T-cell (primary cell): ENCODE measurements around the gene SYNDIG1. TPM values are rescaled to one million over a fixed set of nuclear protein-coding genes. Genes with fewer than 3 reads are reported as not detected.

Source experiments
- ATAC-seq, 4 experiments: fragments of 200-7000 bp in 3 of 4; fragments of 150-1000 bp in 1 of 4; cut with Tn5 transposase; replicated peaks in 1 of 4; 1 replicate in 3 of 4; 2 replicates in 1 of 4; pipeline ENCODE4 v1.10.0; 2021; ENCODE audit warnings: moderate library complexity in 3 of 4, mild to moderate bottlenecking in 2 of 4, moderate number of reproducible peaks in 1 of 4
- CTCF ChIA-PET, 2 donors: fragments of 300-600 bp; sonication (Branson Sonifier 250); formaldehyde crosslinking; loops; one replicate each; lab custom pipeline; 2022; ENCODE audit warnings: antibody characterized with exemption in 2 of 2; lab: Charles Lee
- POLR2A ChIA-PET, 2 donors: fragments of 300-600 bp; sonication (Branson Sonifier 250); formaldehyde crosslinking; loops; one replicate each; lab custom pipeline; 2022; ENCODE audit warnings: antibody characterized with exemption in 2 of 2; lab: Charles Lee
- DNase-seq, 35 experiments: peaks; one replicate each; pipeline versions ENCODE4 v3.0.0 to v3.0.0-alpha.2; 2013 to 2023
- H3K27ac ChIP-seq: one replicate; pipeline ENCODE4 v1.5.1; 2013; ENCODE audit warnings: low read length
- H3K27me3 ChIP-seq, 2 experiments: replicated peaks in 1 of 2; 1 replicate in 1 of 2; 2 replicates in 1 of 2; pipeline versions ENCODE4 v1.6.1 to v1.7.0; 2013; ENCODE audit warnings: low read length in 1 of 2, mixed read lengths in 1 of 2; ENCODE audit not compliant: control insufficient read depth in 2 of 2, insufficient read depth in 2 of 2; ENCODE audit errors: extremely low read depth in 1 of 2
- H3K36me3 ChIP-seq, 2 donors: 1 replicate in 1 of 2; 2 replicates in 1 of 2; pipeline versions ENCODE4 v1.6.1 to v1.7.0; 2013; ENCODE audit warnings: low read length in 1 of 2; ENCODE audit not compliant: control insufficient read depth in 2 of 2, insufficient read depth in 1 of 2; ENCODE audit errors: extremely low read depth in 1 of 2
- H3K4me1 ChIP-seq, 2 experiments: 1 replicate in 1 of 2; 2 replicates in 1 of 2; pipeline versions ENCODE4 v1.6.1 to v1.7.0; 2013; ENCODE audit warnings: low read length in 2 of 2, mixed read lengths in 1 of 2; ENCODE audit not compliant: insufficient read depth in 2 of 2, control insufficient read depth in 1 of 2; ENCODE audit errors: extremely low read depth in 1 of 2
- H3K4me3 ChIP-seq, 2 donors: 1 replicate in 1 of 2; 2 replicates in 1 of 2; pipeline versions ENCODE4 v1.5.1 to v1.7.0; 2013; ENCODE audit warnings: mild to moderate bottlenecking in 2 of 2, low read length in 1 of 2, moderate library complexity in 1 of 2; ENCODE audit not compliant: control insufficient read depth in 1 of 2; ENCODE audit errors: extremely low read depth in 1 of 2
- H3K9me3 ChIP-seq: 2 replicates; pipeline ENCODE4 v1.7.0; 2013
- H3K27ac Mint-ChIP-seq, 2 donors: one replicate each; pipeline ENCODE4 v1.8.0; 2020 to 2021; ENCODE audit warnings: mild to moderate bottlenecking in 2 of 2, mixed read lengths in 2 of 2
- H3K27me3 Mint-ChIP-seq, 2 donors: one replicate each; pipeline ENCODE4 v1.8.0; 2021 to 2022; ENCODE audit warnings: mixed read lengths in 2 of 2
- H3K36me3 Mint-ChIP-seq: one replicate; pipeline ENCODE4 v1.8.0; 2021; ENCODE audit warnings: mixed read lengths
- H3K4me1 Mint-ChIP-seq, 3 donors: one replicate each; pipeline ENCODE4 v1.8.0; 2020 to 2022; ENCODE audit warnings: mixed read lengths in 3 of 3, mild to moderate bottlenecking in 1 of 3
- H3K4me3 Mint-ChIP-seq, 3 donors: one replicate each; pipeline ENCODE4 v1.8.0; 2020 to 2022; ENCODE audit warnings: mild to moderate bottlenecking in 3 of 3, mixed read lengths in 3 of 3, moderate library complexity in 3 of 3
- H3K9me3 Mint-ChIP-seq, 3 donors: one replicate each; pipeline ENCODE4 v1.8.0; 2020 to 2022; ENCODE audit warnings: mixed read lengths in 3 of 3
- WGBS: methylation state at CpG from one replicate; pipeline ENCODE4 v1.1.5; 2013; ENCODE audit warnings: missing lambda C conversion rate; ENCODE audit not compliant: insufficient coverage; 5-methylcytosine and 5-hydroxymethylcytosine counted together
- total RNA-seq, 35 experiments: library from RNA in 6 of 35; stranded (reverse) in 6 of 35; fragments of 120-200 nt in 1 of 35; gene quantifications; one replicate each; pipeline versions ENCODE4 v1.2.1 to v1.2.4 and lab custom pipeline; 2013 to 2026

SYNDIG1 gene
- total RNA-seq, 5 donors from 2014 or later (not counting 1 experiment from before 2014, with no cell fraction given) = not detected

GRCh38 chr20:24574307-24574706 lies 104.9 kb downstream of the SYNDIG1 start:
- H3K9me3 Mint-ChIP-seq = no peaks in the 10 kb centered on the region
- no peaks in the 10 kb centered on the region for H3K27me3 Mint-ChIP-seq
- H3K4me3 Mint-ChIP-seq = no peak overlapping the region
- Histone ChIP-seq H3K27ac (no peak overlapping the region), H3K9me3 (no peaks in the 10 kb centered on the region), H3K27me3 (no peaks in the 10 kb centered on the region), H3K4me3 (no peak overlapping the region), H3K4me1 (no peaks in the 10 kb centered on the region), H3K36me3 (no peaks in the 10 kb centered on the region)
- no CpG with 5 or more reads among the region's 2 CpGs for WGBS
- H3K36me3 Mint-ChIP-seq = no peaks in the 10 kb centered on the region
- H3K27ac Mint-ChIP-seq = no peak overlapping the region
- ChIA-PET POLR2A (interaction anchor here (0.6 kb wide), 2 partner anchors 51 to 1812 kb away, joined by 3 read pairs; no protein-coding TSS in a partner anchor), CTCF (no interaction called here)
- ATAC-seq (no peak), DNase-seq (no peak)
- no peaks in the 10 kb centered on the region for H3K4me1 Mint-ChIP-seq

- POLR2A ChIA-PET = interaction anchor here in 1 of 2 donors (0.6 kb wide), 1 partner anchor 1812 kb away, joined by 3 read pairs; no protein-coding TSS in a partner anchor
- H3K9me3 Mint-ChIP-seq = no peaks in the 10 kb centered on the region
- Histone ChIP-seq H3K9me3 (no peaks in the 10 kb centered on the region), H3K4me1 (no peaks in the 10 kb centered on the region), H3K36me3 (no peaks in the 10 kb centered on the region), H3K4me3 (no peak overlapping the region), H3K27me3 (no peaks in the 10 kb centered on the region), H3K27ac (no peak overlapping the region)
- CTCF ChIA-PET = no interaction called here
- 100% methylated on average over 1 of the region's 5 CpGs for whole genome bisulfite sequencing
- H3K4me1 Mint-ChIP-seq = no peaks in the 10 kb centered on the region
- no peaks in the 10 kb centered on the region for H3K27me3 Mint-ChIP-seq
- no peak for DNase-seq
- H3K27ac Mint-ChIP-seq = no peak overlapping the region
- H3K4me3 Mint-ChIP-seq = no peak overlapping the region
- ATAC-seq = no peak
- H3K36me3 Mint-ChIP-seq = no peaks in the 10 kb centered on the region
Observed at GRCh38 chr20:24574797-24575196, 105.4 kb downstream of the SYNDIG1 start.

GRCh38 chr20:24575811-24576210 lies 106.4 kb downstream of the SYNDIG1 start:
- H3K4me3 Mint-ChIP-seq = no peak overlapping the region
- H3K36me3 Mint-ChIP-seq = no peaks in the 10 kb centered on the region
- no peaks in the 10 kb centered on the region for H3K36me3 ChIP-seq
- ATAC-seq = no peak
- no peaks in the 10 kb centered on the region for H3K4me1 Mint-ChIP-seq
- H3K4me1 ChIP-seq = no peaks in the 10 kb centered on the region
- H3K4me3 ChIP-seq = no peak overlapping the region
- DNase-seq = no peak
- H3K27me3 ChIP-seq = no peaks in the 10 kb centered on the region
- no peaks in the 10 kb centered on the region for H3K27me3 Mint-ChIP-seq
- H3K9me3 Mint-ChIP-seq = no peaks in the 10 kb centered on the region
- ChIA-PET POLR2A (no interaction called here), CTCF (no interaction called here)
- no peak overlapping the region for H3K27ac Mint-ChIP-seq
- 74% methylated on average over 4 of the region's 4 CpGs for WGBS
- H3K27ac ChIP-seq = no peak overlapping the region
- no peaks in the 10 kb centered on the region for H3K9me3 ChIP-seq

- Mint-ChIP-seq H3K4me1 (no peaks in the 10 kb centered on the region), H3K27me3 (no peaks in the 10 kb centered on the region), H3K4me3 (no peak overlapping the region), H3K9me3 (no peaks in the 10 kb centered on the region), H3K27ac (no peak overlapping the region), H3K36me3 (no peaks in the 10 kb centered on the region)
- DNase-seq (no peak), ATAC-seq (no peak)
- Histone ChIP-seq H3K9me3 (no peaks in the 10 kb centered on the region), H3K27me3 (peaks cover 0 to 2% of the 10 kb centered on the region in 2 experiments), H3K4me1 (no peaks in the 10 kb centered on the region), H3K36me3 (no peaks in the 10 kb centered on the region), H3K27ac (no peak overlapping the region), H3K4me3 (no peak overlapping the region)
- 68% methylated on average over 10 of the region's 11 CpGs for WGBS
- POLR2A ChIA-PET = no interaction called here
- CTCF ChIA-PET = no interaction called here
Observed at GRCh38 chr20:24576447-24576846, 107.0 kb downstream of the SYNDIG1 start.

- Histone ChIP-seq H3K9me3 (no peaks in the 10 kb centered on the region), H3K4me3 (no peak overlapping the region), H3K27ac (no peak overlapping the region), H3K36me3 (no peaks in the 10 kb centered on the region), H3K27me3 (peaks cover 0 to 3% of the 10 kb centered on the region in 2 experiments), H3K4me1 (no peaks in the 10 kb centered on the region)
- POLR2A ChIA-PET = no interaction called here
- H3K36me3 Mint-ChIP-seq = no peaks in the 10 kb centered on the region
- no peaks in the 10 kb centered on the region for H3K4me1 Mint-ChIP-seq
- no peak overlapping the region for H3K4me3 Mint-ChIP-seq
- 84% methylated on average over 6 of the region's 10 CpGs for whole genome bisulfite sequencing
- H3K9me3 Mint-ChIP-seq = no peaks in the 10 kb centered on the region
- no peaks in the 10 kb centered on the region for H3K27me3 Mint-ChIP-seq
- no peak overlapping the region for H3K27ac Mint-ChIP-seq
- CTCF ChIA-PET = no interaction called here
- ATAC-seq (no peak), DNase-seq (no peak)
Observed at GRCh38 chr20:24577271-24577909, 108.0 kb downstream of the SYNDIG1 start.

GRCh38 chr20:24578567-24579415 lies 109.4 kb downstream of the SYNDIG1 start:
- Histone ChIP-seq H3K9me3 (no peaks in the 10 kb centered on the region), H3K27ac (no peak overlapping the region), H3K4me3 (no peak overlapping the region), H3K27me3 (peaks cover 0 to 10% of the 10 kb centered on the region in 2 experiments), H3K4me1 (no peaks in the 10 kb centered on the region), H3K36me3 (no peaks in the 10 kb centered on the region)
- Mint-ChIP-seq H3K27ac (no peak overlapping the region), H3K4me1 (no peaks in the 10 kb centered on the region), H3K36me3 (no peaks in the 10 kb centered on the region), H3K9me3 (no peaks in the 10 kb centered on the region), H3K4me3 (no peak overlapping the region), H3K27me3 (no peaks in the 10 kb centered on the region)
- POLR2A ChIA-PET = no interaction called here
- 77% methylated on average over 12 of the region's 19 CpGs for WGBS
- no peak for ATAC-seq
- no peak for DNase-seq
- CTCF ChIA-PET = no interaction called here
